GM12878 (cell line): ENCODE results near the gene TRAPPC2. TPM values are rescaled to one million over a fixed set of nuclear protein-coding genes. Genes with fewer than 3 reads are reported as not detected.

Experiments
- ATAC-seq: fragments of 200-7000 bp; cut with Tn5 transposase; 3 replicates; pipeline ENCODE4 v1.9.1; 2020; ENCODE audit warnings: mild to moderate bottlenecking, moderate library complexity
- BruUV-seq: library from RNA; stranded (reverse); fragments of 400-500 nt; replicated peaks from 2 replicates; lab custom pipeline; 2021; lab: Mats Ljungman, UMichigan
- CTCF ChIA-PET: fragments of 300-600 bp; sonication (Branson Sonifier 250); formaldehyde crosslinking; extraction: SDS; loops from one replicate; lab custom pipeline; 2021; ENCODE audit warnings: inconsistent platforms; lab: Yijun Ruan, JAX
- POLR2A ChIA-PET: fragments of 350-600 bp; formaldehyde crosslinking; extraction: SDS; loops from one replicate; lab custom pipeline; 2021; ENCODE audit warnings: inconsistent platforms; lab: Charles Lee
- RAD21 ChIA-PET: fragments of 300-600 bp; sonication (Branson Sonifier 250); formaldehyde crosslinking; loops from one replicate; lab custom pipeline; 2023; ENCODE audit warnings: antibody characterized with exemption; ENCODE audit not compliant: unreplicated experiment; lab: Charles Lee
- SMC1A ChIA-PET: fragments of 300-600 bp; sonication (Branson Sonifier 250); formaldehyde crosslinking; loops from one replicate; lab custom pipeline; 2023; ENCODE audit not compliant: unreplicated experiment, uncharacterized antibody; lab: Charles Lee
- DNase-seq: peaks from one replicate; pipeline ENCODE4 v3.0.0-alpha.2; 2011; ENCODE audit warnings: low read depth, low spot score
- FAIRE-seq: peaks from 3 replicates; lab custom pipeline; 2011; peaks lifted over from hg19 to GRCh38; lab: Jason Lieb, UNC
- H2AFZ ChIP-seq: 2 replicates; pipeline ENCODE4 v1.6.0; 2011; ENCODE audit warnings: low read depth, low read length, control low read depth; ENCODE audit not compliant: control insufficient read depth
- H3K27ac ChIP-seq: 2 replicates; pipeline ENCODE4 v1.5.1; 2011; ENCODE audit warnings: control low read depth; ENCODE audit not compliant: control insufficient read depth, insufficient read depth
- H3K27me3 ChIP-seq, 2 experiments: replicated peaks in 1 of 2; 2 replicates each; pipeline versions ENCODE4 v1.6.0 to v1.6.1; 2011; ENCODE audit warnings: low read length in 1 of 2; ENCODE audit not compliant: control insufficient read depth in 2 of 2, insufficient read depth in 2 of 2
- H3K36me3 ChIP-seq, 2 experiments: 2 replicates each; pipeline ENCODE4 v1.5.1; 2011; ENCODE audit warnings: low read length in 1 of 2; ENCODE audit not compliant: control insufficient read depth in 2 of 2, insufficient read depth in 2 of 2
- H3K4me1 ChIP-seq: 2 replicates; pipeline ENCODE4 v1.6.1; 2011; ENCODE audit warnings: mild to moderate bottlenecking, low read length, moderate library complexity, mixed read lengths; ENCODE audit not compliant: control insufficient read depth, insufficient read depth
- H3K4me2 ChIP-seq: 2 replicates; pipeline ENCODE4 v1.6.0; 2011; ENCODE audit warnings: control low read depth; ENCODE audit not compliant: control insufficient read depth, insufficient read depth
- H3K4me3 ChIP-seq: fragments of 200-600 bp; sonication (generic); 2 replicates; pipeline ENCODE4 v1.5.1; 2016
- H3K79me2 ChIP-seq: 2 replicates; pipeline ENCODE4 v1.6.0; 2011; ENCODE audit warnings: low read length; ENCODE audit not compliant: control insufficient read depth, insufficient read depth
- H3K9ac ChIP-seq: 2 replicates; pipeline ENCODE4 v1.8.0; 2011; ENCODE audit warnings: low read length, control low read depth, mixed read lengths; ENCODE audit not compliant: control insufficient read depth, insufficient read depth
- H3K9me3 ChIP-seq: replicated peaks from 3 replicates; pipeline ENCODE4 v1.5.1; 2011; ENCODE audit warnings: mild to moderate bottlenecking, low read length; ENCODE audit not compliant: control insufficient read depth, insufficient read depth
- H4K20me1 ChIP-seq: 2 replicates; pipeline ENCODE4 v1.6.0; 2011; ENCODE audit not compliant: control insufficient read depth, insufficient read depth
- ATF2 ChIP-seq: IDR thresholded peaks from 2 replicates; pipeline ENCODE4 v1.6.1; 2012; ENCODE audit warnings: low read length, inconsistent platforms
- BMI1 ChIP-seq: fragments of 450-650 bp; IDR thresholded peaks from 2 replicates; pipeline ENCODE4 v1.6.1; 2016; ENCODE audit warnings: mild to moderate bottlenecking, moderate library complexity, borderline replicate concordance
- CHD1 ChIP-seq: IDR thresholded peaks from 2 replicates; pipeline ENCODE4 v1.6.1; 2012; ENCODE audit warnings: low read depth, low read length, improper control_type of control experiment
- CREM ChIP-seq: IDR thresholded peaks from 2 replicates; pipeline ENCODE4 v1.6.1; 2014; ENCODE audit warnings: antibody characterized with exemption, low read depth
- CTCF ChIP-seq, 3 experiments: IDR thresholded peaks in 2 of 3; conservative IDR thresholded peaks in 1 of 3; 2 replicates each; pipeline ENCODE4 v1.5.1; 2011; ENCODE audit warnings: low read depth in 3 of 3, low read length in 3 of 3, mild to moderate bottlenecking in 3 of 3, control low read depth in 2 of 3, moderate library complexity in 2 of 3, inconsistent platforms in 1 of 3, mixed read lengths in 1 of 3; ENCODE audit not compliant: control insufficient read depth in 2 of 3, insufficient read depth in 1 of 3; ENCODE audit errors: extremely low read depth in 1 of 3
- EED ChIP-seq: sonication (generic); IDR thresholded peaks from 2 replicates; pipeline ENCODE4 v1.6.1; 2016; ENCODE audit warnings: antibody characterized with exemption, low read depth
- NFYA ChIP-seq: IDR thresholded peaks from 2 replicates; pipeline ENCODE4 v1.6.1; 2011; ENCODE audit warnings: low read depth, mild to moderate bottlenecking, low read length, improper control_type of control experiment, borderline replicate concordance
- NR2F1 ChIP-seq: fragments of 450-650 bp; conservative IDR thresholded peaks from 2 replicates; pipeline ENCODE4 v1.6.1; 2017; ENCODE audit warnings: mild to moderate bottlenecking
- PBX3 ChIP-seq: IDR thresholded peaks from 2 replicates; pipeline ENCODE4 v1.6.1; 2011; ENCODE audit warnings: mild to moderate bottlenecking, low read depth, low read length, moderate library complexity; ENCODE audit not compliant: insufficient replicate concordance
- PKNOX1 ChIP-seq: fragments of 450-650 bp; IDR thresholded peaks from 2 replicates; pipeline ENCODE4 v1.6.1; 2016; ENCODE audit warnings: mild to moderate bottlenecking
- REST ChIP-seq: IDR thresholded peaks from 2 replicates; pipeline ENCODE4 v1.6.1; 2012; ENCODE audit warnings: mild to moderate bottlenecking, low read depth, low read length
- SMC3 ChIP-seq: IDR thresholded peaks from 2 replicates; pipeline ENCODE4 v1.6.1; 2011; ENCODE audit warnings: low read length, improper control_type of control experiment, borderline replicate concordance
- WGBS: methylation state at CpG from one replicate; pipeline ENCODE4 v1.1.6; 2016; ENCODE audit warnings: low lambda C conversion rate; ENCODE audit not compliant: insufficient replicate concordance, insufficient coverage; ENCODE audit errors: missing lambda C conversion rate; 5-methylcytosine and 5-hydroxymethylcytosine counted together
- in situ Hi-C: fragments of 300-500 bp; cut with MboI; formaldehyde crosslinking; loops from 9 replicates; pipeline ENCODE4 v1.14.3; 2018; ENCODE audit warnings: mixed read lengths
- intact Hi-C: fragments of 100-400 bp; cut with micrococcal nuclease; formaldehyde crosslinking; loops from one replicate; pipeline ENCODE4 v1.14.2; 2022; ENCODE audit not compliant: unreplicated experiment
- polyA plus RNA-seq, 11 experiments: library from polyadenylated mRNA; depleted of rRNA in 4 of 11; unstranded in 6 of 11; stranded (reverse) in 5 of 11; fragments of >200 nt; fragmentation: Nextera tagmentation in 4 of 11; fragmentation: Illumina TruSeq in 1 of 11; extraction: Ambion mirVana in 4 of 11; extraction: Trizol in 1 of 11; gene quantifications; 1 replicate in 1 of 11; 2 replicates in 10 of 11; pipeline versions ENCODE4 v1.2.1 to v1.2.3, GENCODE V29; 2011 to 2016; ENCODE audit warnings: inconsistent platforms in 2 of 11, missing spikeins in 2 of 11, low read depth in 1 of 11
- total RNA-seq, 4 experiments: library from RNA; depleted of rRNA in 3 of 4; stranded (reverse); fragments of >200 nt in 3 of 4; fragmentation: Illumina TruSeq in 1 of 4; extraction: Trizol in 1 of 4; gene quantifications; 2 replicates each; pipeline versions ENCODE4 v1.2.1 to v1.2.3, GENCODE V29; 2013 to 2021

The TRAPPC2 gene
- total and polyA plus RNA-seq, 10 of the 15 experiments (the other 5 are each of a cell fraction or from before 2014, with no cell fraction given), result 12.4 to 28.4 (median 21.3) TPM

GRCh38 chrX:13747836-13748235 is 13.4 kb upstream of the TRAPPC2 start:
- peaks cover 0 to 15% of the 10 kb centered on the region in 2 experiments; a peak in 3 of 4 replicates for H3K36me3 ChIP-seq
- no peak overlapping the region for H3K4me3 ChIP-seq
- no peak overlapping the region for H3K4me2 ChIP-seq
- DNase-seq, result no peak
- in situ Hi-C loops, result loop anchor here (5.0 to 10.0 kb wide), 3 partner anchors 91 to 279 kb away; partner anchors contain the start of gene GEMIN8
- H3K4me1 ChIP-seq, result peaks cover 39% of the 10 kb centered on the region
- ATAC-seq, result 0 out of 3 replicates have a peak, but pooled peaks have one; percentile 12
- no peak overlapping the region for H3K9ac ChIP-seq
- no peaks in the 10 kb centered on the region for H3K9me3 ChIP-seq
- H4K20me1 ChIP-seq, result no peaks in the 10 kb centered on the region
- H3K79me2 ChIP-seq, result no peaks in the 10 kb centered on the region; the same call in 1 of the 2 replicates
- BruUV-seq, result no TSS peak
- WGBS, result 31% methylated on average over 2 of the region's 2 CpGs
- no peak overlapping the region for H3K27ac ChIP-seq
- no peak overlapping the region for H2AFZ ChIP-seq
- no peaks in the 10 kb centered on the region for H3K27me3 ChIP-seq
- ChIA-PET RAD21 (interaction anchor here (1.0 to 15.7 kb wide), 7 partner anchors 11 to 86 kb away, joined by 3 to 175 read pairs (median 8); partner anchors contain the start of genes OFD1 and TRAPPC2), POLR2A (interaction anchor here (1.2 to 1.4 kb wide), 2 partner anchors 11 to 15 kb away, joined by 3 read pairs; no protein-coding TSS in a partner anchor), CTCF (interaction anchor here (0.8 to 11.5 kb wide), 13 partner anchors 13 to 284 kb away, joined by 3 to 113 read pairs (median 6); partner anchors contain the start of genes GEMIN8, OFD1 and TRAPPC2), SMC1A (interaction anchor here (1.0 to 14.7 kb wide), 10 partner anchors 8 to 288 kb away, joined by 3 to 198 read pairs (median 10); partner anchors contain the start of genes OFD1, RAB9A and TRAPPC2)
- no peak for FAIRE-seq
- intact Hi-C loops, result loop anchor here (1.0 kb wide), 1 partner anchor 90 kb away; no protein-coding TSS in a partner anchor
- TF ChIP-seq ATF2 (no peak), NR2F1 (0 out of 2 replicates have a peak, but pooled peaks have one; percentile 21), EED (no peak), SMC3 (peak; percentile 48; the same call in 1 of the 2 replicates), NFYA (no peak), PBX3 (no peak), CHD1 (no peak), REST (no peak), CTCF (IDR thresholded peaks at IDR 0.05 in 2 of 3, conservative IDR thresholded peaks at IDR 0.05 in 1 of 3; ENCODE audit: control insufficient read depth in 2 of 3, extremely low read depth in 1 of 3, insufficient read depth in 1 of 3, low read depth in 3 of 3, low read length in 3 of 3) (peak; percentile 50 to 64 (median 63)), CREM (no peak), PKNOX1 (no peak), BMI1 (no peak)
